Measurements from ENCODE around the gene PDPK1.
"Not testable (repeated sequence)": the region's sequence is repeated elsewhere in the genome, so short reads cannot be mapped to it uniquely, and the experiment has no call there.

Gene PDPK1

DNA sequence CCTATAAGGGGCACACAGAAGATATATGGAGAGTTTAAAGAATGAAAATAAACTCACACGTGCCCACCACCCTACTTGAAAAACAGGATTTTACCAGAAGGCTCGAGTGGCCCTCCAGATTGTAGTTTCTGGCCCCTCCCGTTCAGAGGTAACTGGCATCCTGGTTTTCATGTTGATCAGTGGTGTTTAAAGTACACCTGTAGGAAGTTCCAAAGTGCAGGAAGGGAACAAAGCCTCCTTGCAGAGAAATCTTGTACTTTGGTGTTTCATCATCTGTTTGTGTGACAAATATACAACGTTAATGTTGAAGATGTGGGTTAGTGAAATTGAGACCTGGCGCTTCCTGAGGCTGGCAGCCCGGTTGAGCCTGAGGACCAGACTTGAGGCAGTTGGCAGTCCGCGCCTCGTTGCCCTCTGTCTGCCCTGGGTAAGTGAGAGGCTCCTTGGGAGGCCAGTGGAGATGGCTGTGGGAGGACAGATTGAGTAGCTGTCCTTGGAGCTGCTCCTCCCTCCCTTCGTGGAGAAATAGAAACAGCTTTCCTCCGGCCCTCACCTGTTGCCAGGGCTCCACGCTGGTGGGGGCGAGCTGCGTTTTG is 12.6 kb downstream of the PDPK1 start:
- DNase-seq, result not testable (repeated sequence)

DNA sequence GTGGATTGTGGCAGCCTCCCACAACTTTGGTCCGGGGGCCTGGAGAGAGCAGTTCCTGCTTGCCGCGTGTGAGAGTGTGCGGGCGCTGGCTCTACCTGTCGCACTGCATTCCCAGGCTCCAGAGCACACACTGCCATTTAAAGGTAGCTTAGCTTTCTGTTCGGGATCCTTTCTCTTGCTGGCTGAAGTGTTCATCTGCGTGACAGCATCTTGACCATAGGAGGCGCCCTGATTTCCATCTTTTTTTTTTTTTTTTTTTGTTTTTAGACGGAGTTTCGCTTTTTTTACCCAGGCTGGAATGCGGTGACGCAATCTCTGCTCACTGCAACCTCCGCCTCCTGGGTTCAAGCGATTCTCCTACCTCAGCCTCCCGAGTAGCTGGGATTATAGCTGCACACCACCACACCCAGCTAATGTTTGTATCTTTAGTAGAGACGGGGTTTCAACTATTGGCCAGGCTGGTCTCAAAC is 13.6 kb downstream of the PDPK1 start:
- DNase-seq, result not testable (repeated sequence)

DNA sequence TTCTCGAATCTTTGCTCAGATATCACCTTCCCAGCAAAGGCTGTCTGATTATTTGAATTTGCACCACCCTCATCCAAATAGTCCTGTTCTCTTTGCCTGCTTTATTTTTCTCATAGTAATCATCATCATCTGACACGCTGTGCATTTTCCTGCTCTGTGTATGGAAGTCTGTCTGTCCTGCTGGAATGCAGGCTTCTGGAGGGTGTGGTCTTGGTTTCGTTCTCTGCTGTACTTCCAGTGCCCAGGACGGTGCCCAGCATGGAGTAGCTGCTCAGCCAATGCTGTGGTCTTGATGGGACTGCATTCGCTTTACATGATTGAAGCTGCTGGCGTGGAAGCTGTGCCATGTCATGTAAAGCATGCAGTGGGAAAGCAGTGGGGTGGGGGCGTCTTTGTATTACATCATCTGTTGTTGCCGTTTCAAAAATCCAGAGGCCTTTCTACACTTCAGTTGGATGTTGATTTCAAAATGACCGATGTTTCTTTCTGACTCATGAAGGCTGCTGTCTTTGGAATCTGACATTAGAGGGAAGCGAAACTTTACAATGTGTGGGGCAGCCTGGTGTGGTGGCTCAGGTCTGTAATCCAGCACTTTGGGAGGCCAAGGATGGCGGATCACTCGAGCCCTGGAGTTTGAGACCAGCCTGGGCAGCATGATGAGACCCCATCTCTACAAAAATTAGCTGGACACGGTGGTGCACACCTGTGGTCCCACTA is 17.0 kb downstream of the PDPK1 start:
- not testable (repeated sequence) for DNase-seq

DNA sequence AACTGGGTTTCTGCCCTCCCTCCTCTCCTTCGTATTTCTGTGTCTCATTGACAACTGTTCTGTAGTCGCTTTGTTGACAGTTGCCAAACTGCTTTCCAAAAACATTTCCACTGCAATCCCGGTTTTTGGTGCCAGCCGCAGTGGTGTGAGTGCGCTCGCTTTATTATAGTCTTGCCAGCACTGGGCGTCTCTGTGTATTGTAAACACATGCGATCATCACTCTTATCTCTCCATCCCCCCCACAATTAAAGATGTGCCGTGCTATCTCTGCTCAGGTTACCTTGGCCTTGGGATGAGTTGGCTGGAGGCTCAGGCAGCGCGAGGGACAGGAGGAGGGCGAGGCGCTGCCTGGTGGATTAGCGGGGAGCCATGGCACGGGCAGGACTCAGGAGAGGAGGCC is 19.3 kb downstream of the PDPK1 start:
- DNase-seq, result not testable (repeated sequence)

DNA sequence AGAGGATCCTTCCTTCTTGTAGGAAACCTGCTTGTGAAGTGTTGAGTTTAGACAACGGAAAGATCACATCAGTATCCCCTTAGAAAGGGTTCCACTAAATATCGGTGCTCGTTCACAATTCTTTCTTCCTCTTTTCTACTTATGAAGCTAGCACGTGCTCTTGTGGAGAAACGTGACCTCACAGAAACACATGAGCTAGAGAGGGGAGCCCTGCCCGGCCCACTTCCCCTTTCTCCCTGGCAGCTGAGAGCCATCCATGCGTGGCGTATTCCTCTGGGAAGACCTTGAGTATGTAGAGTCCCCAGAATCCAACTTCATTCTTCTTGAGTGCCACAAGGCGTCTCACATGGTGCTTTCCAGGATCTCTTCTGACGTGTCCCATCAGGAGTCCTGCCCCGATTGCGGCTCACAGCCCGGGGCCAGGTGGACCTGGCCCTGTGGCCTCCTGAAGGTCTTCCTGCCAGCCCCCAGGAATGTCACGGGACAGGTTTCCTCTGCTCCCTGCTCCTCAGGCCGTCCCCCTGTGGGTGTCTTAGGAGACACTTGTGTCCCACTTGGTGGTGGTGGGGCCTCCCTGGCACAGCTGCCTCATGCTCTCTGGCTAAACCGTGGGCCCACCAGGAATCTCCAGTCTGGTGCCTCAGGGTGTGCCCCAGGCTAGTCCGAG is 22.4 kb downstream of the PDPK1 start:
- not testable (repeated sequence) for DNase-seq

- not testable (repeated sequence) for DNase-seq
Observed at GRCh38 chr16:2560798-2561133, 22.9 kb downstream of the PDPK1 start.

- not testable (repeated sequence) for DNase-seq
Observed at GRCh38 chr16:2567506-2567905, 29.7 kb downstream of the PDPK1 start.

DNA sequence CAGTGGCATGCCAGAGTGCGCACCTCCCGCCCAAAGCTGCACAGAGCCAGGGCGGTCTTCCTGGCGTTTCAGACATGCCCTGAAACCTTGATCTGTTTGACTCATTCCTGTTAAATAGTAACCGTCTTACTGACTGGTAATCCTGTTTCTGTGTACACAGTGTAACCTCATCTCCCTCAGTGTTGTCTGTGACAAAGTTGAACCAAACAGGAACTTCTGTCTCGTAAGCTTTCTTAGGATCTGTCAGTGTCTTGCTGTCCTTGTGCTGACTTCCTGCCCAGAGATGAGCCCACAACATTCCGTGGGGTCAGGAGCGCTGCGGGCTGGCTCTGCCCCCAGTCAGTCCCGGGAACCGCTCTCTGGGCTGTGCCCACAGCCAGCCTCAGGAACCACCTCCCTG is 30.8 kb downstream of the PDPK1 start:
- not testable (repeated sequence) for DNase-seq

- not testable (repeated sequence) for DNase-seq
Observed at GRCh38 chr16:2572704-2573103, 34.9 kb downstream of the PDPK1 start.

GRCh38 chr16:2575839-2576238 is 38.0 kb downstream of the PDPK1 start:
- DNase-seq, result not testable (repeated sequence)

- DNase-seq, result not testable (repeated sequence)
Observed at GRCh38 chr16:2577044-2577443, 39.2 kb downstream of the PDPK1 start.

DNA sequence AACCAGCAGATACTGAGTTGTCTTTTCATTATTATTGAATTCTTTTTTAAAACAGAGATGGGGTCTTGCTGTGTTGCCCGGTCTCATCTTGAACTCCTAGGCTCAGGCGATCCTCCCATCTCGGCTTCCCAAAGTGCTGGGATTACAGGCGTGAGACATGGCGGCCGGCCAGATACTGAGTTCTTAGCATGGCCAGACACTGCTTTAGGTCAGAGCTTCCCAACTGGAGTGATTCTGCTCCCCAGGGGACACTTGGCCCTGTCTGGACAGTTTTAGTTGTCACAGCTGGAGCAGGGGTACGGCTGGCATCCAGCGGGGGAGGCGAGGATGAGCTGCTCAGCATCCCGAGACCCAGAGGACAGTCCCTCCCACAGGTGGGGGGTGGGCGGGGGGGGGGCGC is 41.1 kb downstream of the PDPK1 start:
- not testable (repeated sequence) for DNase-seq

DNA sequence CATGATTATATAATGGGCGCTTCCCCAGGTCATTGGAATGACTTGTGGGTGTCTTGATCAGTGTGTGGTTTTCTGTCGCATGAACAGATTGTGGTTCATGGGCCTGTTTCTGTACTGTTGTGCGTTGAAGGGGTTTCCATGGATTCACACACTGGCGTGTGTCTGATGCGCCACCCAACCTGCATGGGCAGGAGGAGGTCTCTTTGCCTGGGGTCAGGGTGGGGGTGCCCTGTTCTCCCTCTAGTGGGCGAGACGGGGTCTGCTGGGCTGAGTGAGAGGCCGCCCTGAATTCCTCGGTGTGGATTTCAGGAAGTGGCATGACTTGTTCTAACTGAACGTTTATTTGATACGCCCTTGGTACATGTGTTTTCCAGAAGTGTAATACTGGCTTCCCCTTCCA is 42.3 kb downstream of the PDPK1 start:
- not testable (repeated sequence) for DNase-seq

DNA sequence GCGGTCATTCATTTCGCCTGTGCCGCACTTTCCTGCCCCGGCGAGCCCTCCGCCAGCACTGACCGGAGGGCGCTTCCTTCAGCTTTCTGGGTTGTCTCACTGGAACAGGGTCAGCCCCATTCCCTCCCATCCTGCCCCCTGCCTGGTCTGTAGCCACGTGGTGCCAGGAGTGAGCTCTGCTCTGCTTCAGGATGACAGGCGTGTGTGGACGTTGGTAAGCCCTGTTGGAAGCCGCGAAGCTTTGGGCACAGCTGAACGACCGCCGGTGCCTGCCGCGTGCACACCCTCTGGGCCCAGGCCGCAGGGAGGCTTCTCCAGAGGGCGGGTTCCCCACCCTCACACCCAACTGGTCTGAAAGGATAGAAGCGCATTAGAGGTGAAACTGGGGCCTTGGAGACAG is 43.0 kb downstream of the PDPK1 start:
- not testable (repeated sequence) for DNase-seq

GRCh38 chr16:2584729-2585650 is 47.2 kb downstream of the PDPK1 start:
- no peak for DNase-seq

- no peak for DNase-seq
Observed at GRCh38 chr16:2585651-2586081, 47.8 kb downstream of the PDPK1 start.

- no peak for DNase-seq
Observed at GRCh38 chr16:2586241-2586640, 48.4 kb downstream of the PDPK1 start.

DNA sequence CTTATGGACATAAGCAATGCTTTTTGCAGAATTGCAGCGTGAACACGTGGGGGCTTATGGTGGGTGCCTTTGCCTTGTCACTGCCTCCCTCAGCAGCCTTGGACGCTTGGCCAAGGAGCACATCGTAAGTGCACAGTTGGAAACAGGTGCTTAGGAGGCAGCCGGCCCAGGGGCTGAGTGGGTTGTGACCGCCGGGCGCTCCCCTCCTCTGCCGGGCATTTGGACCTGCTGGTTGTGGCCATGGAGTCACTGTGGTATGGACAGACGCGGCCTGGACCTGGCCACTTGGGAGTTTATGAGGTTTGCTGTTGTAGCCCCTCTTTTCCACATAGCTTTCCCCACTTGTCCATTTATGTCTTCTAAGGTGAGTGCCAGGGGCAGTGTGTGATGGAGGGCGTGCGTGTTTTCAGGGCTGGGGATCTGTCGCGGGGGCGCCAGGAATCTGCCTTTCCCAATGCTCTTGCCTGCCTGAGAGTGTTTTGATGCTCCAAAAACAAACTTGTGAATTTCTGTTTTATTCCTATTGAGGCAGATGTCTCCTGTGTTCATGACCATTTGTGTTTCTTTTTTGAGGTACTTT is 49.2 kb downstream of the PDPK1 start:
- no peak for DNase-seq

DNA sequence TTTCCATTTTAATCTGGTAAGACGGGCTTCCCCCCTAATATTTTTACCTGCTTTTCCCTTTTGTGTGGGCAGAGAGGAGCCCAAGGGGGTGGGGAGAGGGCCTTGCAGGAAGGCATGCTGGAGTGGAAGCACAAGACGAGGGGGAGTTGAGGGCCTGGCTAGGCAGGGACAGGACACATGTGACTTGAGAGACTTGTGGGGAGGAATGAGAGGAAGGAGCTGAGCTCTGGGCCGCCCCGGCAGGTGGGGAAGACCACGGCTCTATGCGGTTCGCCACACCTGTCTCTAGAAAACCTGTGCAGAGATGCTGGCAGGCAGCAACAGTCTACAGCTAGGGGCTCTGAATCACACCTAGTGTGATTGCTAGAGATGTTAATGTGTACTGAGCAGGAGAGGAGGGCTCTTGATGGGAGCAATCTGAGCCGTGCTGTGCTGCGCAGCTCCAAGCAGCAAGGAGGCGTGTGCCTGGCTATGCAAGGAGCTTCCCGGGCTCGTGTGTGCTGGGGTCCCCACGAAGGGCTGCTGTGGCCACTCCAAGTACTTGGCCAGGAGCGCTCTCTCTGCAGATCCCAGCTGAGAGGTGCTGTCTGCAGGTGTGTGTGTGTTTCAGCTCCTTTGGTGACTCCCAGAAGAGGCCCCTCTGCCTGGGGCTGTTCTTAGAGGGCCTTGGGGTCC is 50.2 kb downstream of the PDPK1 start:
- DNase-seq, result no peak

DNA sequence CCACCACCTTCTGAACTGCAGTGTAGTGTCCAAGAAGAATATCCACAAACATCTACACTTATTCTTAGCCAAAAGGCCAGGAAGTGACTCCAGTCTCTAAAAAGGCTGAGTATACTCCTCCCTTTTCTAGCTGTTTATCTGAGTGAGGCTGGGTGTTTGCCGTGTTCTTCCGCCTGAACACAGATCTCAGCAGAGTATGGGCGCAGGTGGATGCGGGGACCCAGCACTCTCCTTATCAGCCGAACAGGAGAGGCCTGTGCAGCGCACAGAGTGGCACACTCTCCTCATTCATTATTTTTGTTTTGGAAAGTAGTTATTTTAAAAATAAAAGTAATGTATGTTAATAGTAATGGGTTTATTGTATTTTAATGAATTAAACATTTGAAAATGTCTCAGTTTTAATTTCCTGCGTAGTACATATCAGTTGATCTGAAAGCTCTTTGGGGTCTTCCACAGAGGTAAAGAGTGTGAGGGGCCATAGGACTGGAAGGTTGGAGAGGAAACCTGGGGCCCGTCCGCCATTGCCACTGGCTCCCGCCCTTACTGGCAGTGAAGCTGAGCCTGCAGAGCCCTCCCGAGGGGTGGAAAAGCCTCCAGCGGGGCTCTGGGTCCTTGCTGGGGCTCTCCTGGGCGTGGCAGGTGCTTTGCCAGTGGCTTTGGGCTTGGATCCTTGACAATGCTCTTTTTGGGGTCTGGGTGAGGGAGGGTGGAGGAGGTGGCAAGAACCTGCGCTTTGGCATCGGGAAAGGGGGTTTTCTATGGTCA is 53.8 kb downstream of the PDPK1 start:
- DNase-seq, result no peak

- DNase-seq, result no peak
Observed at GRCh38 chr16:2592786-2593185, 55.0 kb downstream of the PDPK1 start.

All from NCI-H524 treated with DMSO at 0.1 percent for 48 hours (cell line).